NCI-H2171 (cell line): ENCODE data around the gene UGT1A6.
"Not testable (repeated sequence)": the region's sequence is repeated elsewhere in the genome, so short reads cannot be mapped to it uniquely, and the experiment has no call there.

Source experiments
- DNase-seq: peaks from one replicate; lab custom pipeline; 2025; lab: John Stamatoyannopoulos, UW

The UGT1A6 gene

GRCh38 chr2:233686928-233687327, 5.8 kb upstream of the UGT1A6 start:
- no peak for DNase-seq

GRCh38 chr2:233688341-233688740, 4.3 kb upstream of the UGT1A6 start:
- no peak for DNase-seq

GRCh38 chr2:233689031-233689430, 3.7 kb upstream of the UGT1A6 start:
- DNase-seq = no peak

- DNase-seq = no peak
These were observed 3.2 kb upstream of the UGT1A6 start for GRCh38 chr2:233689501-233689900.

GRCh38 chr2:233690444-233690843, 2.2 kb upstream of the UGT1A6 start:
- DNase-seq = no peak

GRCh38 chr2:233691443-233692433, 952 bp upstream of the UGT1A6 start:
- no peak for DNase-seq

GRCh38 chr2:233693963-233694362, 1.3 kb downstream of the UGT1A6 start:
- no peak for DNase-seq

- DNase-seq = no peak
These were observed 6.0 kb downstream of the UGT1A6 start for GRCh38 chr2:233698740-233699139.

GRCh38 chr2:233699424-233700027, 6.8 kb downstream of the UGT1A6 start:
- no peak for DNase-seq

- DNase-seq = no peak
These were observed 7.4 kb downstream of the UGT1A6 start for GRCh38 chr2:233700028-233700635.

GRCh38 chr2:233700842-233701241, 8.2 kb downstream of the UGT1A6 start:
- not testable (repeated sequence) for DNase-seq

- no peak for DNase-seq
These were observed 9.5 kb downstream of the UGT1A6 start for GRCh38 chr2:233702238-233702637.

GRCh38 chr2:233705911-233706506, 13.3 kb downstream of the UGT1A6 start:
- DNase-seq = no peak

GRCh38 chr2:233706720-233707119, 14.0 kb downstream of the UGT1A6 start:
- DNase-seq = no peak

- DNase-seq = no peak
These were observed 15.4 kb downstream of the UGT1A6 start for GRCh38 chr2:233707940-233708644.

- no peak for DNase-seq
These were observed 16.3 kb downstream of the UGT1A6 start for GRCh38 chr2:233708942-233709341.

- DNase-seq = peak; percentile 19
These were observed 18.8 kb downstream of the UGT1A6 start for GRCh38 chr2:233711312-233712008.

- DNase-seq = no peak
These were observed 20.0 kb downstream of the UGT1A6 start, which contains the start of gene UGT1A5 for GRCh38 chr2:233712611-233713261. TSS of gene UGT1A5 (plus strand) at chr2:233712907. CDS start at chr2:233712992, 85 bp downstream.

GRCh38 chr2:233713262-233713615, 20.5 kb downstream of the UGT1A6 start:
- DNase-seq = no peak

GRCh38 chr2:233714121-233714520, 21.4 kb downstream of the UGT1A6 start:
- no peak for DNase-seq

- DNase-seq = no peak
These were observed 25.9 kb downstream of the UGT1A6 start, which contains the start of gene UGT1A4 for GRCh38 chr2:233718552-233718951. TSS of gene UGT1A4 (plus strand) at chr2:233718736. CDS start at chr2:233718821, 85 bp downstream.
